Gastroesophageal sphincter (tissue), 4 donors: ENCODE data around the gene FAU. TPM values are rescaled to one million over a fixed set of nuclear protein-coding genes. Genes with fewer than 3 reads are reported as not detected.

ENCODE experiments used
- ATAC-seq: fragments of 150-250 bp; one replicate; pipeline ENCODE4 v1.9.1; 2016; ENCODE audit warnings: mild to moderate bottlenecking, moderate library complexity
- H3K27ac ChIP-seq, 4 donors: fragments of 200-600 bp; sonication (generic) in 3 of 4; 1 replicate in 3 of 4; 2 replicates in 1 of 4; pipeline ENCODE4 v1.5.1; 2016 to 2019
- H3K27me3 ChIP-seq: fragments of 200-600 bp; sonication (generic); one replicate; pipeline ENCODE4 v1.5.1; 2019
- H3K36me3 ChIP-seq, 2 donors: fragments of 200-600 bp; sonication (generic); one replicate each; pipeline ENCODE4 v1.5.1; 2019; ENCODE audit warnings: control low read depth in 1 of 2
- H3K4me1 ChIP-seq, 3 donors: fragments of 200-600 bp; sonication (generic); 1 replicate in 2 of 3; 2 replicates in 1 of 3; pipeline ENCODE4 v1.5.1; 2016 to 2019; ENCODE audit warnings: control low read depth in 2 of 3
- H3K4me3 ChIP-seq, 2 donors: fragments of 200-600 bp; sonication (generic); one replicate each; pipeline ENCODE4 v1.5.1; 2019; ENCODE audit warnings: mild to moderate bottlenecking in 1 of 2, moderate library complexity in 1 of 2
- H3K9me3 ChIP-seq, 3 donors: fragments of 200-600 bp; sonication (generic); one replicate each; pipeline ENCODE4 v1.5.1; 2017 to 2019; ENCODE audit warnings: control low read depth in 2 of 3
- CTCF ChIP-seq, 4 experiments: fragments of 200-600 bp in 2 of 4; fragments of 450-650 bp in 2 of 4; sonication (generic) in 1 of 4; IDR thresholded peaks; one replicate each; pipeline ENCODE4 v1.5.1; 2017 to 2019; ENCODE audit warnings: antibody characterized with exemption in 4 of 4, mild to moderate bottlenecking in 2 of 4, moderate library complexity in 2 of 4
- EP300 ChIP-seq: sonication (generic); formaldehyde crosslinking; IDR thresholded peaks from one replicate; pipeline ENCODE4 v1.6.1; 2017; ENCODE audit warnings: antibody characterized with exemption, mild to moderate bottlenecking
- POLR2A ChIP-seq, 2 donors: fragments of 450-650 bp; IDR thresholded peaks; one replicate each; pipeline ENCODE4 v1.6.1; 2017; ENCODE audit warnings: antibody characterized with exemption in 2 of 2, mild to moderate bottlenecking in 2 of 2, moderate library complexity in 1 of 2
- POLR2AphosphoS5 ChIP-seq: sonication (generic); formaldehyde crosslinking; IDR thresholded peaks from one replicate; pipeline ENCODE4 v1.6.1; 2017; ENCODE audit warnings: antibody characterized with exemption
- WGBS, 2 donors: methylation state at CpG; one replicate each; pipeline ENCODE4 v1.1.5; 2018; ENCODE audit warnings: low coverage in 1 of 2; 5-methylcytosine and 5-hydroxymethylcytosine counted together
- total RNA-seq, 4 donors: library from RNA; depleted of rRNA; stranded (reverse); fragments of >200 nt; gene quantifications; one replicate each; pipeline ENCODE4 v1.1.0, GENCODE V29; 2016

Gene FAU
- total RNA-seq, 4 donors from 2014 or later: 464 to 971 (median 566) TPM

GRCh38 chr11:65078786-65079342 is 43.1 kb downstream of the FAU start:
- no peak for TF ChIP-seq POLR2A (IDR thresholded peaks at IDR 0.05)
- no peak for TF ChIP-seq CTCF (IDR thresholded peaks at IDR 0.05)
- no peak for TF ChIP-seq EP300
- TF ChIP-seq POLR2AphosphoS5: no peak
- H3K4me3 ChIP-seq: no peak overlapping the region
- no peak for ATAC-seq
- no peaks in the 10 kb centered on the region for H3K27me3 ChIP-seq
- 40 to 100% methylated on average over 1 to 3 of the region's 9 CpGs for WGBS, 2 donors
- peaks cover 0 to 7% (median 5%) of the 10 kb centered on the region in 3 donors for H3K4me1 ChIP-seq
- no peaks in the 10 kb centered on the region for H3K9me3 ChIP-seq
- H3K27ac ChIP-seq: no peak overlapping the region
- no peaks in the 10 kb centered on the region for H3K36me3 ChIP-seq

GRCh38 chr11:65078151-65078550 is 43.8 kb downstream of the FAU start:
- no peaks in the 10 kb centered on the region for H3K9me3 ChIP-seq
- 53 to 80% methylated on average over 1 to 3 of the region's 3 CpGs for WGBS, 2 donors
- no peak for ATAC-seq
- no peak for TF ChIP-seq POLR2A (IDR thresholded peaks at IDR 0.05)
- peak in 3 of 4 experiments; percentile 33 to 56 (median 56) for TF ChIP-seq CTCF (IDR thresholded peaks at IDR 0.05)
- H3K4me3 ChIP-seq: no peak overlapping the region
- H3K27ac ChIP-seq: no peak overlapping the region
- no peaks in the 10 kb centered on the region for H3K27me3 ChIP-seq
- H3K4me1 ChIP-seq: peaks cover 0 to under 1% (median 0%) of the 10 kb centered on the region in 3 donors
- no peaks in the 10 kb centered on the region for H3K36me3 ChIP-seq

GRCh38 chr11:65077451-65077850 is 44.5 kb downstream of the FAU start:
- no peak for ATAC-seq
- H3K9me3 ChIP-seq: no peaks in the 10 kb centered on the region
- H3K36me3 ChIP-seq: no peaks in the 10 kb centered on the region
- no peaks in the 10 kb centered on the region for H3K4me1 ChIP-seq
- H3K27me3 ChIP-seq: no peaks in the 10 kb centered on the region
- 90 to 100% methylated on average over 2 to 4 of the region's 4 CpGs for whole genome bisulfite sequencing, 2 donors
- no peak overlapping the region for H3K4me3 ChIP-seq
- no peak overlapping the region for H3K27ac ChIP-seq
- TF ChIP-seq CTCF (IDR thresholded peaks at IDR 0.05) (no peak), EP300 (no peak), POLR2A (IDR thresholded peaks at IDR 0.05) (no peak), POLR2AphosphoS5 (no peak)

- no peaks in the 10 kb centered on the region for H3K36me3 ChIP-seq
- no peak for TF ChIP-seq POLR2AphosphoS5
- no peak for TF ChIP-seq POLR2A (IDR thresholded peaks at IDR 0.05)
- TF ChIP-seq EP300: no peak
- TF ChIP-seq CTCF (IDR thresholded peaks at IDR 0.05): no peak
- H3K27me3 ChIP-seq: no peaks in the 10 kb centered on the region
- no peak overlapping the region for H3K4me3 ChIP-seq
- no peaks in the 10 kb centered on the region for H3K4me1 ChIP-seq
- no peak overlapping the region for H3K27ac ChIP-seq
- no peaks in the 10 kb centered on the region for H3K9me3 ChIP-seq
- no peak for ATAC-seq
- 33 to 56% methylated on average over 1 of the region's 1 CpG for WGBS, 2 donors
These were observed 49.3 kb downstream of the FAU start for GRCh38 chr11:65072631-65072966.

- 30 to 79% methylated on average over 2 of the region's 4 CpGs for WGBS, 2 donors
- no peak overlapping the region for H3K27ac ChIP-seq
- H3K36me3 ChIP-seq: no peaks in the 10 kb centered on the region
- no peak overlapping the region for H3K4me3 ChIP-seq
- TF ChIP-seq EP300 (no peak), POLR2A (IDR thresholded peaks at IDR 0.05) (no peak), POLR2AphosphoS5 (no peak), CTCF (IDR thresholded peaks at IDR 0.05) (no peak)
- no peak for ATAC-seq
- no peaks in the 10 kb centered on the region for H3K27me3 ChIP-seq
- H3K4me1 ChIP-seq: no peaks in the 10 kb centered on the region
- no peaks in the 10 kb centered on the region for H3K9me3 ChIP-seq
These were observed 49.9 kb downstream of the FAU start for GRCh38 chr11:65071907-65072630.
